UCSD-AML1 (cell line): Measurements from ENCODE around the gene SSTR4.
"Not testable (repeated sequence)": the region's sequence is repeated elsewhere in the genome, so short reads cannot be mapped to it uniquely, and the experiment has no call there.

Experiments used
- DNase-seq: peaks from one replicate; lab custom pipeline; 2025; ENCODE audit not compliant: unreplicated experiment; lab: John Stamatoyannopoulos, UW

The SSTR4 gene

DNA sequence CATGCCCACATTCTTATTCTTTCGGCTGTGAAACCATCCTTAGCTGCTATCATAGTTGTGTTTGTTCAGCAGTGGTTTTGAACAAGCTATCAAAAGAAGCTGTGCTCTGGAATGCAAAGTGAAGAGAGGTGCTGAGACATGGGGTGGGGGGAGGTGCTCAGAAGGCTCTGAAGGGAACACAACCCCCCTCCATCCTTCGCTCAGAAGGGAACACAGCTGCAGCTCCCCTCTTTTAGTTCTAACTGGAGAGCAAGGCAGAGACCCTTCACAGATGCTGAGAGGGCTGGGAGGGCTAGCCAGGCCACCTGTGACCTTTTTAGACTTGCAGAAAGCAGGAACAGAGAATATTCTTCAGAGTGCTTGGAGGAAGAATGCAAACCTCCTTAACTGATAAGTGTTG, 17.6 kb upstream of the SSTR4 start:
- DNase-seq = no peak

DNA sequence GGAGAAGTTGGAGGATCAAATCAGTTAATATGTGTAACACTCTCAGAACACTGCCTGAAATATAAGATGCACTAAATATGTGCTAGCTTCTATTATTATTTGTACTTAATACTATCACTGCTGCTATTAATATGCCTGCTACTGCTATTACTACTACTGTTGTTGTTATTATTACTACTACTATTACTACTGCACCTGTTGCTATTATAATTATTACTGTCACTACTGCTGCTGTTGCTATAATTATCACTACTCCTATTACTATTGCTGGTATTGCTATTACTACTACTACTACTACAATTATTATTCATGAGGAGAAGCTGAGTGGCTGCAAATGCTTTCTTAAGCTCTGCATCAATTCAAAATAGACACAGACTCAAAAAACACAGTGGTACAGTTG, 16.7 kb upstream of the SSTR4 start:
- no peak for DNase-seq

DNA sequence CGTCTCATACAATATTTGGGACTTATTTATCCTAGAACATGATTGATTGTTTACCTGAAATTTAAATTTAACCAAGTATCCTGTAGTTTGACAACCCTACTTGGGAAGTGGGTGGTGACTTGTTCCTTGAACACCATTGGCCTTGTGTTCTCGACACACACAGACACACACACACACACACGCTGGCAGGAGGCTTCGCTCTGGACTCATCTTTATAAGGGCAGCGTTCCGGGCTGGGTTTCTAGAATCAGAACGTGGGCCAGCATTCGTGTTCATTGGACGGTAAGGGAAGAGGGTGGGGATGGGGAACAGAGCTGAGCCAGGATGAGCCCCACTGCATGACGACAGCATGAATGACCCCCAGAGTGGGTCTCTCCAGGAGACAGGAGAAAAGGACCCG, 16.2 kb upstream of the SSTR4 start:
- DNase-seq = no peak

DNA sequence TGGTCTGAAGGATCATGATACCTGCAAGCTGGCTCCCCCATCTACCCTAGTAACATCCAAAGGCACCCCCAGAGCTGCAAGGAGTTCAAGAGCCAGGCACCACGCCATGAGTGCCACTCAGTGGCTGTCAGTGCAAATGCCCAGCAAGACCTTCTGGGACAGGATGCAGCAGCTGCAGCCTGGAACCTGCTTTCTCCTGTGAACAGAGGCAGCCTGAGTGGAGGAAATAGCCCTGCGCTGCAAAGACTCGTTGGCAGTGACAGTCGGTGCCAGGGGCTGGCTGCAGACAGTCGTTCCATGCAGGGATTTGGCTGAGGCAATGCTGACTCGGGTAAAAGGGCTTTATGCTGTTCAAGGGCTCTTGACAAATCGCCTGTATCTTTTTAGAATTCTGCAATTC, 15.7 kb upstream of the SSTR4 start:
- DNase-seq = peak; percentile 66

DNA sequence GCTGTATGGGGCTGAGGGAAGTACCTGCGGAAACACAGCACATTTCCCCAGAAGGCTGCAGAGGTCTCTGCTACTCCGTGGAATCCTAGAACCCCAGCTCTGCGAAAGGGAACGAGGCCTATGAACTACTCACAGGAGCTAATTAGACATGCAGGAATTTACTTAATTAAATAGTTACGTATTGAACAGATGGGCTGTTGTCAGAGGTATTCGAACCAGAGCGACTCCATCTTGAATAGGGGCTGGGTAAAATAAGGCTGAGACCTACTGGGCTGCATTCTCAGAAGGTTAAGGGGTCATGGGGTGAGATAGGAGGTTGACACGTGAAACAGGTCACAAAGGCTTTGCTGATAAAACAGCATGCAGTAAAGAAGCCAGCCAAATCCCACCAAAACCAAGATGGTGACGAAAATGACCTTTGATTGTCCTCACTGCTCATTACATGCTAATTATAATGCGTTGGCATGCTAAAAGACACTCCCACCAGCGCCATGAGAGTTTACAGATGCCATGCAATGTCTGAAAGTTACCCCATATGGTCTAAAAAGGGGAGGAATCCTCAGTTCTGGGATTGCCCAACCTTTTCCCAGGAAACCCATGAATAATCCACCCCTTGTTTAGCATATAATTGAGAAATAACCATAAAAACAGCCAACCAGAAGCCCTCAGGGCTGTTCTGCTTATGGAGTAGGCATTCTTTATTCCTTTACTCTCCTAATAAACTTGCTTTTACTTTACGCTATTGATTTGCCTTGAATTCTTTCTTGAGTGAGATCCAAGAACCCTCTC, 14.7 kb upstream of the SSTR4 start:
- no peak for DNase-seq

DNA sequence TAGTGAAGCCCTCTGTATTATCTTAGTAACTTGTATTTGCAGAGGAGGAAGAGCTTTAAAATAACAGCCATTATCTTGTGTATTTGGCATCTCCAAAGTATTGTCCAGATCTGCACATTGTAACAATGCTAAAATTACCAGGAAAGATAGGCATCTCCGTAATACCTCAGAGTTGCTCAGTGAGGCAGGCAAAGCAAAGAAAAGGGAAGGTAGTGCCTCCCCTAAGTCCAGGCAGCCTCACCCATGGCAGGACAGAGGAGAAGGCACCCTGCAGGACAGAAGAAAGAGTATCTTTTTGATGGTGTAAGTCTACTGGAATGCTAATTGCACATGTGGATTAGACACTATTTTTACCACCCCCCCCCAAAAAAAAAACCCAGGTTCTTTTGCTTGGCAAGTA, 13.6 kb upstream of the SSTR4 start:
- DNase-seq = no peak

DNA sequence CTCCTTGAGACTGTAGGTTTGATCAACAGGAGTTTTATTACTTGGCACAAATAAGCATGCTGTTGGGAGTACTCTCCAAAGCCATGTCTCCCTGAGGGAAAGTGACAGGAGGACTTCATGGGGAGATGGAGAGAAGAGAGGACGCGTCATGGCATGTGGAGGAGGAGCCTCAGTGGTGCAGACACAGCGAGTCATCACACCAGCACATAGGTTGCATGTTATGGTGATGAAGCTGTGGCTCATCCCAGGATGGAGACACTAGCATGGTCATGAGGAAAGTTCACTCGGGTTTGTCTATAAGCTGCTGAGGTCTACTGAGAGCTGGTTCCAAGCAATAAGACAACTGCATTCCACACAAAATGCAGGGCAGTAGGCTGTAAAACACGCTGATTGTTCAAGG, 13.2 kb upstream of the SSTR4 start:
- no peak for DNase-seq

DNA sequence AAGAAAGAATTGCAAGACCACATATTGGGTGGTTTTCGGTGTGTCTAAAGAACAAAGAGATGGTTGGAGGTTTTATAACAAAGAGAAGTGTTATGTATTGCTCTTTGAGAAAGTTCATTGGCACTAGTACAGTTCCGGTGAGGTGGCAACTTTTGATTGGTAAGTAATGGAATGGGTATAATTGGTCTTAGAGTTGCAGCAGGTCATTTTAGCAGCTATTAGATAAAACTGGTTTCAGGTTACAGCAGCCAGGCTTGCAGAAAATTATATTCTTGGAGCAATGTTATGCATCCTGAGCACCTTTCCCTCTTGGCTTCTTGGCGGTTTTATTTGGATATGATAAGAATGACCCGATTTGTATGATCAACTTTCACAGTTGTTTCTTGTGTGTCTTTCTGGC, 12.3 kb upstream of the SSTR4 start:
- no peak for DNase-seq

DNA sequence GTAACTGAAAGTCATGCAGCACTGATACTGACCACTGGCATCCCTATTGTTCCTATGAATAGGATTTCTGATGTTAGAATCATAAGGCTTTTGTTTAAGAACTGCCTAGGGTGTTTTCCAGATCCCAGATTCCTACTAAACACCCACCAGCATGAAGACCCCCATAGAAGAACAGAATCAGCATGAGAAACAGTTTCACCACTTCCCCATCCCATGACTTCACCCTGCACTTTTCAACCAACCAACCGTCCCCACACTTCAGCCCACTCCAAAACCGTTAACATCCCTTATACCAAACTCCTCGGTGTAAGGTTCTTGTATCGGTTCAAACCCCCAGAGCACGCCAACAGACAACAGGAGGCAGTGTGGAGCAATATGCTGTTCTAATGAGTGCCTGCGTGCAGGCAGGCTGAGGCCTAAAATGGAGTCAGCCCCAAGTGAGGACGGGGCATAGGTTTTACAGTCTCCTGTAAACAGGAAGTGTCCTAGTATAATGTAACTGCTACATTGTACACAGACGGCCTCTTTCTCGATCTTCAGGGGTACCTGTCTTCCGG, 11.4 kb upstream of the SSTR4 start:
- no peak for DNase-seq

DNA sequence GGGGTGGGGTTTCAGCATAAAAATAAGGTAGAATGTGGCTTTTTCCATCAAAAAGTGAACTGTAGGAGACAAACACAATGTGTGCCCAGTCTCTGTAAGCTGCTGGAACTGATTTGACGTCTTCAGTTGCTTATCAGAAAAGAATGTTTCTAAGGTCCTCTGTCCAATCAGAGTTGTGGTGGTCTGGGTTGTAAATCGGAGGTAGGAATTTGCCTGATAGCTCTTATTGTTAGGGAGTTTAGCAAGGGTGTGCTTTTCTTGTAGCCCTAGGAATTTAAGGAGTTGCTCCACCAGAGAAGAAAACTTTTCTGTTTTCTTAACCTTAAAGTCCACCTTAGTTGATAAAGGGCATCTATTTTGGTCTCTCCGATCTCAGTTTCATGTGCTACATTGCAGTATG, 10.4 kb upstream of the SSTR4 start:
- DNase-seq = no peak

DNA sequence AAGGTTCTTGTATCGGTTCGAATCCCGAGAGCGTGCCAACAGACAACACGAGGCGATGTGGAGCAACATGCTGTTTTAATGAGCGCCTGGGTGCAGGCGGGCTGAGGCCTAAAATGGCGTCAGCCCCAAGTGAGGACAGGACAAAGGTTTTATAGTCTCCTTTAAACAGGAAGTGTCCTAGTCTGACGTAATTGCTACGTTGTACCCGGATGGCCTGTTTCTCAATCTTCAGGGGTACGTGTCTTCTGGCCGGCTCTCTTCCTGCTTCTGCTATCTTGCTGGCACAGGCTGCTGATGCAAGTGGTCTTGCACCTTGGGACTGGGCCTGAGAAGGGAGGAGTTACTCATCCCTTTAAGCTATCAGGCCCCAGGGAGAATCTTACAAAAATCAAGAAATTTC, 9.6 kb upstream of the SSTR4 start:
- DNase-seq = not testable (repeated sequence)

DNA sequence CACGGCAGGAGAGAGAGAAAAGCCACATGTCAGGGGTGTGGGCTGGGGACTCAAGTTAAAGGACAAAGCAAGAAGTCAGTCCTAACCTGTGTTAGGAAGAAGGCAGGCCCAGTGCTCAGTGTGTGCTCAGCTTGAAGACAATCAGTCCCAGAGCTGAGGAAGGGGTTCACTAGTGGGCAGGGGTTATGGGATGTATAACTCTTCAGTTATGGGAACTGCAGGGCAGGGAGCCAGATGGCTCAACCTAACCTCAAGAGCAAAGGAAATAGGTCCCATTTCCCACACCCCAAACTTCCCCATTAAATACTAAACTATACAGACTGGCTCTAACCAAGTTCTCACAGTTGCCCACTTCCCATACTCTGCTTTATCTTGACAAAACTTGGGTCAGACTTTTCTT, 7.4 kb upstream of the SSTR4 start:
- DNase-seq = peak; percentile 52

DNA sequence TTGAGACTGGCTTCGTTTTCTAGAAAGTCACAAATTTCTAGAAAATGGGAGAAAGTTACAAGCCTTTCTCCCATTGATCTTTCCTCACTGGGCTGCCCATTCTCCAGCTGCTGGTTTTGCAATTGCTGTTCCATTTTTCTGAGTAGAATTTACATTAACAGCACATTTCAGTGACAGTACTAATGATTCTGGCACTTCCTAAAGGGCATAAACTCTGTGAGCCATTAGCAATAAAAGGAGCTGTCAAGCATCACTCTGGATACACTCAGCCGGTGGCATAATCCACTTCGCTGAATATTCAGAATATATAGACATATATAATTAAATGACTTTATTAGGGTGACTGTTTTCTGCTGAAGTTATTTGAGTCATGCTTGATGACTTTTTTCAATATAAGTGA, 6.7 kb upstream of the SSTR4 start:
- DNase-seq = no peak

DNA sequence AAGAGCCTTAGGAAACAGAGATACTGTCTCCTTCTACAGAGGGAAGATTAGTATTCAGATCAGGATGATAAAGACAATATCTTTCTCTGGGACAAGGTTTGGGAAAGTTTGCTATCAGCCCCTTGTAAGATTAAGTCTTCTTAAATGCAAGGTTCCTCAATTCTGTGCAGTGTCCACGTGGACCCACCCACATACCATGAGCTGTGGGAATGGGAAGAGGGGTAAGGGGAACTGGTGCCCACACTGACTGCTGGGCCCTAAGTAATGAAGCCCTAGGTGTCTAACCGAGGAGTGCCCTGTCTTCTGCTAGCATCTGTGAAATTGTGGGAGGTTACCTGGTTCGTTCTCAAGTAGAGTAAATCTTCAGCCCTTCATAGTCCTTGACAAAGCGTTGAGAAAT, 5.8 kb upstream of the SSTR4 start:
- DNase-seq = no peak

DNA sequence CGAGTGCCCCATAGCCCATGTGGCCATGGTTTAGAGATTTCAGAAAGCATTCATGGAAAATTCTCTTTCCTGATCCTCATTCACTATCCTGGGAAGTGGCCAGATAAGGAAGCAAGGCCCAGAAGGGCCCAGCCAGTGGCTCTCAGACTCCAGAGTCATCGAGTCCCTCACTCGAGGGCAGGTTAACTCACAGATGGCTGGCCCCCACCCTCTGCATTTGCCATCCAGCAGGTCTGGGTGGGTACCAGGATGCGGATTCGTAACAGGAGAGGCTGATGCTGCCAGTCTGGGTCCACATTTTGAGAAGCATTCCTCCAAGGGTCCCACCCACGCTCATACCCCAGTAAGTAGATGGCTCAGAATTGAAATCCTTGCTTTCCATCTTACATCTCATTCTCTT, 3.8 kb upstream of the SSTR4 start:
- DNase-seq = no peak

DNA sequence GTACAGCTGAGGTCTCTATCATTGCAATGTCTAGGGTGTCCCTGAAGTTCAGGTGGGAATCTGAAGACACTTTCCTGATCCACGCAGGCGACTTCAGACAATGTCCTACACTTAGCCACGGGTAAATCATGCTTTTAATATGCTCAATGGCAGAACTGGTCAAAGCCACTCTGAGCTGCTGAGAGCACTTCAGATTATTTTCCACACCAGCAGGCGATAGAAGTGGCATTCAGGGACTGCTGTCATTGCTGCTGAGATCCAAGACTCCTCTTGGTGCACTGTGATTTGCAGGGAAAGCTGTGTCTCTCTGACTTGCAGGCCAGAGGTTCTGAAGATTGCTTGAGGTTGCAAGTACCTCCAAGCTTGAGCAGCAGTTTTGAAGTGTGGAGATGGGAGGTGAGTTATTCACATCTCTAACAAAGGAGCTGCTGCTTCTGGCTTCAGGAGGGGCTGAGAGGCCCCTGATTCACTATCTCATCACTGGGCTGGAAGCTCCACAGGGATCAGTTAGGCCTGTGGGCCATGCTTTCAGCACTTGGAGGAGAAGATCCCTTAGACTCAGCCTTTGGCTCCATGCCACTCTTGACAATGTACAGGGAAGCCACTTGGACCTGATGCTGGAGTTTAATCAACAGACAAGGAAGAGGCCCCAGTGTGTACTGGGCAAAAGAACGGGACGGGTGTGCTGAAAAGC, 2.9 kb upstream of the SSTR4 start:
- DNase-seq = no peak

DNA sequence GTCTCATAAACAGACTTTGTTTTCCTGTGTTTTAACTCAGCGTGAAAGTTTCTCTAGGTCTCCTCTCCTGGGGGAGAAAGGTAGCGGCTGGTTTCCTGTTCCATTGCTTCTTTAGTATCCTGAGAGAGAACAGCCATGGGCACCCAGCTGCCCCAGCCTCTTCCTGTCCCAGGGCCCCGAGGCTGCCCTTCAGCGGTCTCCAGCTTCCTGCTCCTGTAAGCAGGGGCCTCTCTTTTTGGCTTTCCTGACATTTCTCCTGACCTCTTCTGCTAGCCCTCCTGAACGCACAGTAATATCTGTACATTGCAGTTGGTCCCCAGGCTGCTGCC, 2.4 kb upstream of the SSTR4 start:
- DNase-seq = peak; percentile 48

DNA sequence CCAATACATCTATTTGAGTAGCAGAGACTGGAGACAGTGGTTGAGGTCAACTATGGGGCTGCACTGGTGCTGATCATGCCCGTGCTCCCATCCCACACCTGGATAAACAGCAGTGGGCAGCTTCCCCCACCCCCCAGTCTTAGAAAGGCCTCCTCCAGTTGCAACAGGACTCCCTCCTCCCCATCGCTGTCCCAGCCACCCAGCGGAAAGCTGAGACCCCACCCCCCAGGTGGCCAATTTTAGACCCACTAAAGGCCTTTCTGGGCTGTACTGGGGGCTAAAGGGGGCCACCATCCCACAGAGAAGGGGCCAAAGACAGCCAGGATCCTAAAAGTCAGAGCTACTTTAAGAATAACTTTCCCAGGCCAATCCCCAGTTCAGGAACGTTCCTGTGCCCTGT, 1.2 kb upstream of the SSTR4 start:
- DNase-seq = no peak

DNA sequence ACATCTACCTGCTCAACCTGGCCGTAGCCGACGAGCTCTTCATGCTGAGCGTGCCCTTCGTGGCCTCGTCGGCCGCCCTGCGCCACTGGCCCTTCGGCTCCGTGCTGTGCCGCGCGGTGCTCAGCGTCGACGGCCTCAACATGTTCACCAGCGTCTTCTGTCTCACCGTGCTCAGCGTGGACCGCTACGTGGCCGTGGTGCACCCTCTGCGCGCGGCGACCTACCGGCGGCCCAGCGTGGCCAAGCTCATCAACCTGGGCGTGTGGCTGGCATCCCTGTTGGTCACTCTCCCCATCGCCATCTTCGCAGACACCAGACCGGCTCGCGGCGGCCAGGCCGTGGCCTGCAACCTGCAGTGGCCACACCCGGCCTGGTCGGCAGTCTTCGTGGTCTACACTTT, 619 bp downstream of the SSTR4 start:
- no peak for DNase-seq

DNA sequence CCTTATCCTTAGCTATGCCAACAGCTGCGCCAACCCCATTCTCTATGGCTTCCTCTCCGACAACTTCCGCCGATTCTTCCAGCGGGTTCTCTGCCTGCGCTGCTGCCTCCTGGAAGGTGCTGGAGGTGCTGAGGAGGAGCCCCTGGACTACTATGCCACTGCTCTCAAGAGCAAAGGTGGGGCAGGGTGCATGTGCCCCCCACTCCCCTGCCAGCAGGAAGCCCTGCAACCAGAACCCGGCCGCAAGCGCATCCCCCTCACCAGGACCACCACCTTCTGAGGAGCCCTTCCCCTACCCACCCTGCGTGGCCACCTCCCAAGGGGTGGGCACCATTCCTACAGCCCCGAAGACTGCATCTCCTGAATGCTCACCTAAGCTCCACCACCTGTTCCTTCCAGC, 1.3 kb downstream of the SSTR4 start:
- no peak for DNase-seq

DNA sequence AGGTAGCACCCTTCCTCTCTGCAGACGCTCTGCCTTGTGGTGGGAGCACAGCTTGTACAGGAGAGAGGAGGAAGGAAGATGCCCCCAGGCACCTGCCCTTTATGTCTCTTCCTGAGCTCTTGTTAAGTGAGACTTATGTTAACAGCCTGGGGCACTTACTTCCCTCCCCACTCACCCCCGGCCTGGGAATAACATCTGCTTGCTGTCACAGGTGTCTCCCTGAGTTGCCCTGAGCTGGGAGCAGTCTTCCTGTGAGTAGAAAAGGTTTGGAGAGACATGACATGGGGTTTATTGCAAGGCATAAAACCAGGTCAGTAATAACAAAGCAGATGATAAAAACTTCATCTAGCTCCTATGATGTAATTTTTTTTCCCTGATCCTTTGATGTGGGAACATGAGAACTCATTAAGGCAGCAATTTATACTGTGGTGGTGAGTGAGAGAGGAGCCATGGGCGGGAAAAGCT, 1.9 kb downstream of the SSTR4 start:
- no peak for DNase-seq

DNA sequence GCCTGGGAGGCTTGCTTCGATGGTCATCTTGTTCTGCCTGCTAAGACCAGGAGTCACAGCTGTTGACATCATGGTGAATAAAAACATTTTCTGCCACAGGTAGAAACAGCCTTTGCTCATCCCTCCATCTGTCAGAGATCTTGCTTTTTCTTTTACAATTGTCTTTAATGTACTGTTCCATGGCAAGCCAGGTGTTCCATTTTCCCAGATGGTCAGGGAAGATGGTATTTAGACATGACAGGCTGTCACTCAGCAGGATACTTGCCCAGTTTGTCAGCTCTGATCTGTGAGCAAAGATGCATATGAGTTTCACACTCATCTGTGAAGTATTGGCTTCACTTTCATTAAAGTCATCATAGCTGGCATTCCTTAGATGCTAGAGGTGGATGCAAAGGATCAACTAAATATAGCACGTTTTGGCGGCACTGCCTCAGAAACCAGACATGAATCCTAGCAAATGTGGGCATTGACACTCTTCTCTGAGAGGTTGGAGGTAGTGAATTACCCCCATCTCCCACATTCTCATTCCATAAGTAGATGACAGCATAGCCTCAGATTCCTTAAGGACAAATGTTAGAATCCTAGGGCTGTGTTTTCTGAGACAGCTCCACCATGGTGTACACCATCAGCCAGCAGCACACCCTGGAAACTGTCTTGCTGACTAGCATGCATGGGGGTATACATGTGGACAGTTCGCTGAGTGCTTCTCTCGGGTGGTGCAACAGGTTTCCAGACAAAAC, 4.2 kb downstream of the SSTR4 start:
- DNase-seq = no peak
